ENCODE data around the gene AICDA. TPM values are rescaled to one million over a fixed set of nuclear protein-coding genes. Genes with fewer than 3 reads are reported as not detected.
"Not testable (repeated sequence)": the region's sequence is repeated elsewhere in the genome, so short reads cannot be mapped to it uniquely, and the experiment has no call there.

Gene AICDA
- total RNA-seq, 4 donors from 2014 or later = not detected

DNA sequence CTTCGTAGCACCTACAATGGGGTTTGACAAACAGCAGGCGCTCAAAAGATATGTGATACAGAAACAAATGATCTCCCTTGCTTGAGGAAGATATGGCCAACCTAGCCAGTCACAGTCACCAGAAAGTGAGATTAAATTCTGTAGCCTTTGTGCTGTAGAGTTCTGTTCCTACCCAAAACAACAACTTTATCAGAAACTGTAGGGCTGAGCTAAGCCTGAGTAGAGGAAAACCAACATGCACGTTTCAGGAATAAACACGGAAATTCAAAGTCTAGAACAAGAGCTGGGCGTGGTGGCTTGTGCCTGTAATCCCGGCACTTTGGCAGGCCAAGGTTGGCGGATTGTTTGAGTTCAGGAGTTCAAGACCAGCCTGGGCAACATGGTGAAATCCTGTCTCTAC lies 23.0 kb downstream of the AICDA start:
- TF ChIP-seq POLR2A (IDR thresholded peaks at IDR 0.05; ENCODE audit: low read depth) (no peak), POLR2AphosphoS5 (IDR thresholded peaks at IDR 0.05) (no peak), EP300 (IDR thresholded peaks at IDR 0.05) (no peak)
- TF ChIP-seq, protein P1, sequence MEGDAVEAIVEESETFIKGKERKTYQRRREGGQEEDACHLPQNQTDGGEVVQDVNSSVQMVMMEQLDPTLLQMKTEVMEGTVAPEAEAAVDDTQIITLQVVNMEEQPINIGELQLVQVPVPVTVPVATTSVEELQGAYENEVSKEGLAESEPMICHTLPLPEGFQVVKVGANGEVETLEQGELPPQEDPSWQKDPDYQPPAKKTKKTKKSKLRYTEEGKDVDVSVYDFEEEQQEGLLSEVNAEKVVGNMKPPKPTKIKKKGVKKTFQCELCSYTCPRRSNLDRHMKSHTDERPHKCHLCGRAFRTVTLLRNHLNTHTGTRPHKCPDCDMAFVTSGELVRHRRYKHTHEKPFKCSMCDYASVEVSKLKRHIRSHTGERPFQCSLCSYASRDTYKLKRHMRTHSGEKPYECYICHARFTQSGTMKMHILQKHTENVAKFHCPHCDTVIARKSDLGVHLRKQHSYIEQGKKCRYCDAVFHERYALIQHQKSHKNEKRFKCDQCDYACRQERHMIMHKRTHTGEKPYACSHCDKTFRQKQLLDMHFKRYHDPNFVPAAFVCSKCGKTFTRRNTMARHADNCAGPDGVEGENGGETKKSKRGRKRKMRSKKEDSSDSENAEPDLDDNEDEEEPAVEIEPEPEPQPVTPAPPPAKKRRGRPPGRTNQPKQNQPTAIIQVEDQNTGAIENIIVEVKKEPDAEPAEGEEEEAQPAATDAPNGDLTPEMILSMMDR (IDR thresholded peaks at IDR 0.05) = no peak
- 86% methylated on average over 7 of the region's 7 CpGs for WGBS
- H3K27me3 ChIP-seq = no peaks in the 10 kb centered on the region
- H3K4me1 ChIP-seq = no peaks in the 10 kb centered on the region
- no peak overlapping the region for H3K27ac ChIP-seq (replicated peaks in 1 of 4)
- no peak for DNase-seq (ENCODE audit: extremely low spot score)
- no peak overlapping the region for H3K4me3 ChIP-seq
- intact Hi-C loops (cut with DNase I) = no loop called here
- no peaks in the 10 kb centered on the region for H3K9me3 ChIP-seq
- H3K36me3 ChIP-seq = no peaks in the 10 kb centered on the region

DNA sequence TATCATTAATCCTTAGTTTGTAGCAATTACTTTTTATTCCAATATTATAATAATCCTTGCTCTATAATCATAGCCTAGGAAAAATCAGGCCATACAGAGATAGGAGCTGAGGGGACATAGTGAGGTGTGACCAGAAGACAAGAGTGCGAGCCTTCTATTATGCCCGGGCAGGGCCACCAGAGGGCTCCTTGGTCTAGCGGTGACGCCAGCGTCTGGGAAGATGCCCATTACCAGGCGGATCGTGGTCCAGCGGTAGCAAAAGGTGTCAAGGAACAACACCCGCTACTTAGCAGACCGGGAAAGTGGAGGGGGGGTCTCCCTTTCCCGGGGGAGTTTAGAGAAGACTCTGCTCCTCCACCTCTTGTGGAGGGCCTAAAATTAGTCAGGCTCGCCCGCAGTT lies 28.2 kb downstream of the AICDA start:
- H3K27me3 ChIP-seq; DNase-seq (ENCODE audit: extremely low spot score); H3K27ac ChIP-seq (replicated peaks in 1 of 4); H3K9me3 ChIP-seq; H3K36me3 ChIP-seq; H3K4me1 ChIP-seq; intact Hi-C loops (cut with DNase I); H3K4me3 ChIP-seq: not testable (repeated sequence)
- 92% methylated on average over 13 of the region's 13 CpGs for WGBS

DNA sequence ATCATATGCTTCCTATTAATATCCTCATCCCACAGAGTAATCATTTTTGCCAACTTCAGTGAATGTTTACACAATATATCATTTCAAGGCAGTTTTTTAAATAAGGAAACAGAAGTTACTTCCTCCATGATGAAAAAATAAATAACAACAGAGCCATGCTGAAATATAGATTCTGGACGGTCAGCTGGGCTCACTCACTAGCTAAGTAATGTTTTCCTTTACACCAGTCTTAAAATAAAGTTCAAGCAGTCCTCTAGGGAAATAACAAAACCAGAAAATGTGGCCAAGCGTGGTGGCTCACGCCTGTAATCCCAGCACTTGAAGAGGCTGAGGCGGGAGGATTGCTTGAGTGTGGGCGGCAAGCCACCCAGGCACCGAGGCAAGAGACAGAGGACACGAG lies 28.7 kb downstream of the AICDA start:
- H3K9me3 ChIP-seq = no peaks in the 10 kb centered on the region
- DNase-seq (ENCODE audit: extremely low spot score) = no peak
- no peaks in the 10 kb centered on the region for H3K4me1 ChIP-seq
- no peak overlapping the region for H3K4me3 ChIP-seq
- no peak overlapping the region for H3K27ac ChIP-seq (replicated peaks in 1 of 4)
- H3K36me3 ChIP-seq = no peaks in the 10 kb centered on the region
- intact Hi-C loops (cut with DNase I) = no loop called here
- no peak for TF ChIP-seq POLR2AphosphoS5 (IDR thresholded peaks at IDR 0.05)
- no peak for TF ChIP-seq EP300 (IDR thresholded peaks at IDR 0.05)
- no peak for TF ChIP-seq POLR2A (IDR thresholded peaks at IDR 0.05; ENCODE audit: low read depth)
- TF ChIP-seq, protein P1 (IDR thresholded peaks at IDR 0.05) = no peak
- 66% methylated on average over 7 of the region's 7 CpGs for WGBS
- no peaks in the 10 kb centered on the region for H3K27me3 ChIP-seq

DNA sequence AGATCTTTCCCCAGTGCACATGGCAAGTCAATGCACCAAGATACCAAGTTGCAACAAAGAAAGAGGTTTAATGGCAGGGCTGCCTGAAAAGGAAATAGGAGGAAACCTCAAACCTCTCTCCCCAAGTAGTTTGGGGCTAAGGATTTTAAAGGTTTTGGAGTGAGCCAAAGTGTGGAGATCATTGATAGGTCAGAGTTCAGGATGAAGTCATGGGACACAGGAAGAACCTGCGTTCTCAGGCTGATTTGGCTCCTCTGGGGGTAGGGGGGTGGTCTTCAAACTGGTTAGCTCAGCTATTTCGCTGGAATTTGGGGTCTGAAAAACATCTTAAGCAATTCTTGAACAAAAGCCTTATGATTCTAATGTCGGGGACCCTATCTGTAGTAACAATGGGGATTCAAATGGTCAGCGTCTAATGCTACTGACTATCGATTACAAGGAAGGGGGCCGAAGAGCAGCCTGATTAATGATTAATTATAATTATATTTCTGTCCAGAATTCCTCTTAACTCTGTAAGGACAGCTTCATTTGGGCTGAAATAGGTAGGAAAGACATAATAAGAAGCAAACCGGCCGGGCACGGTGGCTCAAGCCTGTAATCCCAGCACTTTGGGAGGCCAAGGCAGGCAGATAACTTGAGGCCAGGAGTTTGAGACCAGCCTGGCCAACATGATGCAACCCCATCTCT lies 31.4 kb downstream of the AICDA start:
- intact Hi-C loops (cut with DNase I) = no loop called here
- Histone ChIP-seq H3K27me3 (no peaks in the 10 kb centered on the region), H3K4me1 (no peaks in the 10 kb centered on the region), H3K4me3 (no peak overlapping the region), H3K9me3 (no peaks in the 10 kb centered on the region), H3K36me3 (no peaks in the 10 kb centered on the region), H3K27ac (replicated peaks in 1 of 4) (no peak overlapping the region)
- 74% methylated on average over 9 of the region's 9 CpGs for WGBS
- TF ChIP-seq, protein P1 (IDR thresholded peaks at IDR 0.05) = no peak
- TF ChIP-seq POLR2A (IDR thresholded peaks at IDR 0.05; ENCODE audit: low read depth) (no peak), EP300 (IDR thresholded peaks at IDR 0.05) (no peak), POLR2AphosphoS5 (IDR thresholded peaks at IDR 0.05) (no peak)
- no peak for DNase-seq (ENCODE audit: extremely low spot score)

DNA sequence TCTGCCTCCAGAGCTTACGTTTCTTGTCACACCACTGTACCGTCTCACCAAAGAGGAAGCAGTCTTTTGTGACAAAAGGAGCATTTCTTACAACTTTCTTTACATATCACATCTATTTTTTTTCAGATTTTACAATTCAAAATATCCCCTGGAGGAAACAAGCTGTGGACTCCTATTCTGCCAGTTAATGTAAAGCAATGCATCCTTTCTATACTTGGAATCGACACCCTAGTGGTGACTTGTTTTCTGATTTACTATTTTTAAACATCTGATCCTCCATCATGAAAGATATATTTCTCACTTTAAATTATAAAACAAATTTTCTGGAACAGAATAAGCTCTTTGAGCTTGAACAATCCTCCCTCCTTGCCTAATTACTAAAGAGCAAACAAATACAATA lies 34.8 kb downstream of the AICDA start:
- intact Hi-C loops (cut with DNase I) = no loop called here
- Histone ChIP-seq H3K36me3 (no peaks in the 10 kb centered on the region), H3K4me1 (no peaks in the 10 kb centered on the region), H3K27ac (replicated peaks in 1 of 4) (no peak overlapping the region), H3K4me3 (no peak overlapping the region), H3K9me3 (no peaks in the 10 kb centered on the region), H3K27me3 (no peaks in the 10 kb centered on the region)
- TF ChIP-seq POLR2AphosphoS5 (IDR thresholded peaks at IDR 0.05) = no peak
- DNase-seq (ENCODE audit: extremely low spot score) = no peak
- WGBS = 79% methylated on average over 3 of the region's 3 CpGs

DNA sequence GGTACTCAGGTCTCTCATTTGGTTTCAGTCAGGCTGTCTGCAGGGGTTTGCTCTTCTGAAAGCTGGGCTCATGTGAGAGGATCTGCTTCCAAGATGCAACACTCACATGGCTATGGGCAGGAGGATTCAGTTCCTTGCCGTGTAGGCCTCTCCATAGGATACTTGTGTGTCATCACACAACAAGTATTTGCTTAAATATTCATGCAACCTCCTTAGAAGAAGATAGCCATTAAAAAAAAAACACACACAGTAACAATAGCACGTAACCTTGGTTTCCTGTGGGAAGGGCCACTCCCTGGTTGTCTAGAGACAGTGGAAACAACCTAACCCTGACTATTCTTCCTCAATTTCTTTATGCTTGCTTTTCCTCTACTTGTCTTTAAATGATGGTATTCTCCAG lies 40.2 kb downstream of the AICDA start:
- no peak overlapping the region for H3K4me3 ChIP-seq
- no peaks in the 10 kb centered on the region for H3K9me3 ChIP-seq
- H3K27me3 ChIP-seq = no peaks in the 10 kb centered on the region
- TF ChIP-seq POLR2A (IDR thresholded peaks at IDR 0.05; ENCODE audit: low read depth) (no peak), EP300 (IDR thresholded peaks at IDR 0.05) (no peak), POLR2AphosphoS5 (IDR thresholded peaks at IDR 0.05) (no peak)
- TF ChIP-seq, protein P1 (IDR thresholded peaks at IDR 0.05) = no peak
- no peaks in the 10 kb centered on the region for H3K36me3 ChIP-seq
- intact Hi-C loops (cut with DNase I) = no loop called here
- H3K27ac ChIP-seq (replicated peaks in 1 of 4) = no peak overlapping the region
- WGBS = 48% methylated on average over 2 of the region's 2 CpGs
- DNase-seq (ENCODE audit: extremely low spot score) = no peak
- no peaks in the 10 kb centered on the region for H3K4me1 ChIP-seq

All from esophagus muscularis mucosa (tissue), 4 donors.